Measurements from ENCODE around the gene CNIH2.

GRCh38 chr11:66277471-66278362 is at the start of gene CNIH2:
- no peak for TF ChIP-seq CTCF (conservative IDR thresholded peaks at IDR 0.05 in 1 of 2, IDR thresholded peaks at IDR 0.05 in 1 of 2; ENCODE audit: extremely low read depth in 1 of 2, insufficient read depth in 1 of 2, low read depth in 1 of 2, low read length in 2 of 2)
- TF ChIP-seq EZH2 (IDR thresholded peaks at IDR 0.05; ENCODE audit: borderline replicate concordance, low read length) = no peak
